Activated T-cell treated with anti-CD3 and anti-CD28 coated beads for 48 hours (primary cell): ENCODE data around the gene THAP10.

ENCODE experiments used
- DNase-seq: peaks from one replicate; pipeline ENCODE4 v3.0.0-alpha.2; 2020; ENCODE audit warnings: low read depth

Gene THAP10

DNA sequence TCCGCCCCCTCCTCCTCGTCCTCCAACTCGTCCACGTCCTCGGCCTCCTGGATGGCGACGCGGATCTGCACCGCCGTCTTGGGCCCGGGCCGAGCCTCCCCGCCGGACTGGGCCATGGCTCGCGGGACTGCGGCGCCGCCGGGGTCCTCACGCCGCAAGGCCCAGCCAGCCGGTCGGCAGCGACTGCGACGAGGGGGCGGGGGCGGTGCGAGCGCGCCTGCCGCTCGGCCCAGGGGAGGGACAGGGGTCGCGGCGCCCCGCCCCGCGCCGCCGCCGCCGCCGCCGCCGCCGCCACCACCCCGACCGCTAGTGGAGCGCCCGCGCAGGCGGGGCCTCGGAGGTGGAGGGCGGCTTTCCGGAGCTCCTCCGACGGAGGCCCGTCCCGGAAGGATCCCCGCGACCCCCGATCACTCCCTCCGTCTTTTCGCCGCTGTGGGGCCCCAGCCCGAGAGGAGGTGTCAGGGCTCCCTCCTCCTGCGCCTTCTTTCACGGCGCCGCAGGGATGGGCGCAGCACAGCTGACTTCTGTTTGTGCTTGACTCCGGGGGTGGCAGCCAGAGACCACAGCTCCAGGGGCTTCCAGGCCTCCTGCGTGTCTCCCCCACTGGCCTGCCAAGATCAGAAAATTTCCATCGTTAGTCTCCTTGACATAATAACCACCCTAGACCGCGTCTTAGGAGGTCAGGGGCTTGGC lies 38.1 kb downstream of the THAP10 start, which contains the start of gene LARP6:
LARP6 (minus strand) TSS at position 185 of the 693 bp plus-strand sequence; CDS start at position 116, 69 bp downstream.
- DNase-seq = peak; percentile 25

DNA sequence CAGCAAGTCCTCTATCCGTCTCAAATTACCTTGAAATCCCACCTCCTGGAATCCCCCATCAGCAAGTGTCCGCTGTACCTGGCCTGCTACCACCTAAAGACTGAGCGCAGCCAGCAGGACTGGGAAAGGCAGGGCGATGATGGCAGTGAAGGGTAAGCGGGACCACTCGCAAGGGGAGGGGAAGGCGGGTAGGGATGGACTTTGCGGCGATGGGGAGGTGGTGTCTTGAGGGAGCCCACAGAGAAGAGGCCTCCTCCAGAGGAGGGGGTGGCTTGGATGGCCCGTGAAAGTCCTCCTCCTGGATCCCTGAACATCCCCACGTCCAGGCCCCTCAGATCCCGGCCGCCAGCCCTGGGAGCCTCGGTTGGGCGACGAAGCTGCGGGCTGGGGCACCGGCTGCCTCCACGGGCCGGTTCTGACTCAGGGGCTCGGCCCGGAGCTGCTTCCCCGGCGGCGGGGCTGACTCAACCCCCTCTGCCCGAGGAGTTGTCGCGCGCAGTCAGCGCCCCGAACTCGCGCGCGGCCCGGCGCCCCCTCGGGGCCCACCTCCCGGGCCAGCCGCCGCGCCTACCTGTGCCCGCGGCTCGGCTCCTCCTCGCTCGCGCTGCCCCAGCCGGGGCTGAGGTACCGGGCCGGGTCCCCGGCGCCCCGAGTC lies 38.8 kb downstream of the THAP10 start:
- DNase-seq = peak; percentile 14

- DNase-seq = no peak
Measured at GRCh38 chr15:70852501-70853317, 39.5 kb downstream of the THAP10 start.

- DNase-seq = no peak
Measured at GRCh38 chr15:70851889-70852288, 40.3 kb downstream of the THAP10 start.

DNA sequence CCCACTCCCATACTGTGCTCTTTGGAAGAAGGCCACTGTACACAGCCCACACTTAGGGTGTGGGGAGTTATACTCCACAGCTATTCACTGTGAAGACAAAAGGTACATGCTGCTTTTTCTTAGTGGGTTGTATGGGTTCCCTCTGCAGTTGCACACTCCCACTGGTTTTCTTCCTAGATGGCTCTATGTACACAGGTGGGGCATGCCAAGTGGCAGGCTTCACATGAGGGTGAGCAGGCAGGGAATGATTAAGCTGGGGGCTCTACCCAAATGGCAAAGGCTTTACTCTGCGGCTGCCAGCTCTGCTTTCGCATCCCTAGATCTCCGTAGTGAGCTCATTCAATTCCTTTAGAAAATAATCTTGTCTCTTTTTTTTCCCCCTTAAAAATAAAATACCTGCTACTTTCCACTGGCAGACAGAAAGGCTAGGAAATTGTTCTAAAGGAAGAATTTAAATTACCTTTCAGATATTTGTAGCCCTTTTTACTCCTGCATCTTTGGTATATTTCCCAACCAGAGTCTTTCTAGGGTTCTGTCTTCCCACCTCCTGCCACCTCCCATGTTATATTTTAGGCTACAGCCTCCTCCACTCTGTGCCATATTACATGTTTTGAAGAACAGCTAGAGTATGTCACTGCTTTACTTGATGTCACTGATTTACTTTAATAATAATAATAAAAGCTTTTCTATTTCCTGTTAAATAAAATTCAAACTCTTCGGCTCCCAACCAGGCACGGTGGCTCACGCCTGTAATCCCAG lies 46.5 kb downstream of the THAP10 start:
- no peak for DNase-seq

- no peak for DNase-seq
Measured at GRCh38 chr15:70837476-70837875, 54.8 kb downstream of the THAP10 start.

GRCh38 chr15:70835841-70836240 lies 56.4 kb downstream of the THAP10 start:
- no peak for DNase-seq

DNA sequence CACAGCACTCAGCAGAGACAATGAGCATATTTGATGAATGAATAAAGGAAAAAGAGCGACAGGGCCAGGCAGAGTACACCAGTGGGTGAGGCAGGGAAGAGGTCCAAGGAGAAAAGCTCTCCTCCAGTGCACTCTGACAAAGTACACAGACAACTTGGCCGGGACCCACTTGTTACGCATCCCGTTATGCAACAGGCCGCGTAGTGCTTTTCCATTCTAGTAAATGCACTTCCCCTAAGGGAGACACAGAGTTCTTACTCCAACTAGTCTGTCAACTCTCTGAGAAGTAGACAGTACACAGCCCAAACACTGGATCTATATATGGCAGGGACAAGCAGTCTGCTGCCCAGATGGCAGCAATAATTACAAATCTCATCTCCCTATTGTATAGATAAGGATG lies 56.8 kb downstream of the THAP10 start:
- no peak for DNase-seq

- no peak for DNase-seq
Measured at GRCh38 chr15:70834999-70835398, 57.2 kb downstream of the THAP10 start.

DNA sequence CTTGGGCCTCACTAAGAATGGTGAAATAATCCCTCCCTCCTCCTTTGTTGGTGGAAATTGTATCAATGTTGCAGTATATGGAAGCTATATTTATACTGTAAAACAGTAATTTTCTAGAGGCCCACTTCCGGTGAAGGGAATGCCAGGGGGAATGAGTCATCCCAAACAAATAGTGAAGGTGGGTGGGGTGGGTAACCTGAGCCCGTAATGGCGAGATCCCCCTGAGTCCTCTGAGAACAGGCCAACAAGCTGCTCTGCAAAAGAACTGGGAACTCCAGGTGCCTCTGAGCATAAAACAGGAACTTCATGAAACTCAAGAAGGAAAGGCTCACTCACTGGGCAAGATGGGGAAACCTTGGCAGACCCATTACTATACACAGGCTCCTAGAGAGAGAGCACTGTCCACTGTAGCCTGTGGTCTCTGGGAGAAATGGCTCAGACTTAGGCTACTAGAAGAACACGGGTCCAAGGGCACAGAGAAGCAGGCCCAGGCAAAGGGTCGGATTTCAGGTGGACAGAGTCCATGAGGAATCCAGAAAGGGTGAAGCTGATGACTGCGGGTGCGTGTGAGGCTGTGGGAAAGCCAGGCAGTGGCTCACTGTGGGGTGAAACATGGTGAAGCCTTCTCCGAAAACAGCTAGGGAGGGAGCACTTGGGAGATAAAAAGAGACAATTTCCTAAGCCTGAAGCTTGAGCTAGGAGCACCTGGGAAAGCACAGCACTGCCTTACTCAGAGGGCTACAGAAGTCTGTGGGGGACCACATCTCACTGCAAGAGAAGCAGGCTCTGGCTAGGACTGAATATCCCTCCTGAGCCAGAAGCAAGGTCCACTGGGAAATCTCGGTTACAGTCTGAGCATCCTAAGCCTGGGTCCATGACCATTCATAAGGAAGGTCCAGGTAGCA lies 58.1 kb downstream of the THAP10 start:
- no peak for DNase-seq

DNA sequence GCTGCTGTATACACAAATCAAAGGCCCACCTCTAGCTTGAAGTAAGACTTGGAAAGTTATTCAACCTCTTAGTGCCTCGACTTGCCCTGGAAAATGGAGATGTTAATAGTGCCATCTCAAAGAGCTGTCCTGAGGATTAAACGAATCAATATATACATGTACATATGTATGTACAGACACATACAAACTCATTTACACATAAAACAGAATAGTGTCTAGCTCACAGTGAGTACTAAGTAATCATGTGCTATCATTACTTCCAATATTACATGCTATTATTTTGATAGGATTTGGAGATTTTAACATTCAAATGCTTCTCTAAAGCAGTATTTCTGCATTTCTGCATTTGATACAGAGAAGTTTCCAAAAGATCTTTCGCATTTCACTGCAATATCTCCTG lies 58.8 kb downstream of the THAP10 start:
- no peak for DNase-seq

- no peak for DNase-seq
Measured at GRCh38 chr15:70832176-70832575, 60.1 kb downstream of the THAP10 start.
